NCI-H1436 treated with DMSO at 0.1 percent for 48 hours (cell line): Measurements from ENCODE around the gene ERVFRD-1.
"Not testable (repeated sequence)": the region's sequence is repeated elsewhere in the genome, so short reads cannot be mapped to it uniquely, and the experiment has no call there.

Experiments
- DNase-seq: peaks from one replicate; lab custom pipeline; 2025; lab: John Stamatoyannopoulos, UW

The ERVFRD-1 gene

GRCh38 chr6:11087141-11087812, 24.2 kb downstream of the ERVFRD-1 start:
- DNase-seq: not testable (repeated sequence)

GRCh38 chr6:11085758-11086435, 25.6 kb downstream of the ERVFRD-1 start:
- no peak for DNase-seq

GRCh38 chr6:11083956-11084355, 27.6 kb downstream of the ERVFRD-1 start:
- no peak for DNase-seq

GRCh38 chr6:11083491-11083890, 28.0 kb downstream of the ERVFRD-1 start:
- DNase-seq: no peak

DNA sequence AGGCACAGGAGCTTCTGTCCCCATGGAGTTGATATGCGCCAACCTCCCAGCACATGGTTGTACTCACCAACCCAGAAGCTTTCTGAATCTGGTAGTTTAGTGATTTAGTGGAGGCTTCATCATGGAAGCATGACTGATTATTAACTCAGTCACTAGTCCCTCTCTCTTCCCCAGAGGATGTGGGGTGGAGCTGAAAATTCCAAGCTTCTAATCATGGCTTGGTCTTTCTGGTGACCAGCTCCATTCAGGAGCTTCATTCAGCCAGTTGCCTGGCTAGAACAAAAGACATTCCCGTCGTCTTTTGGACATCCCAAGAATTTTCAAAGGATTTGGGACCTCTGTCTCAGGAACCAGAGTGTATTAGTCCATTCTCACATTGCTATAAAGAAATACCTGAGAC, 31.2 kb downstream of the ERVFRD-1 start:
- no peak for DNase-seq

DNA sequence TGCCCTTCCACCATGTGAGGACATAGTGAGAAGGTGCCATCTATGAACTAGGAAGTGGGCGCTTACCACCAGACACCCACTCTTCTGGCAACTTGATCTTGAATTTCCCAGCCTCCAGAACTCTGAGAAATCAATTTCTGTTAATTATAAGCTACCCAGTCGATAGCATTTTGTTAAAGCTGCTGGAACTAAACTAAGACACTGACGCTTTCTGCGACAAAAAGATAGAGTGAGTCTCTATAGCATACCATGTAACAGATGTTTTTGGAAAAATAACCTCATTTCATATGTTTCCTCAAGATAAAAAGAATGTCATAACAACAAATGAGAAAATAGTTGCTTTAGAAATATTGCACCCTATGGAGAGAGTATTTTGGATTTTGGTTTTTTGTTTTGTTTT, 33.3 kb downstream of the ERVFRD-1 start:
- no peak for DNase-seq

GRCh38 chr6:11076540-11076939, 35.0 kb downstream of the ERVFRD-1 start:
- no peak for DNase-seq

DNA sequence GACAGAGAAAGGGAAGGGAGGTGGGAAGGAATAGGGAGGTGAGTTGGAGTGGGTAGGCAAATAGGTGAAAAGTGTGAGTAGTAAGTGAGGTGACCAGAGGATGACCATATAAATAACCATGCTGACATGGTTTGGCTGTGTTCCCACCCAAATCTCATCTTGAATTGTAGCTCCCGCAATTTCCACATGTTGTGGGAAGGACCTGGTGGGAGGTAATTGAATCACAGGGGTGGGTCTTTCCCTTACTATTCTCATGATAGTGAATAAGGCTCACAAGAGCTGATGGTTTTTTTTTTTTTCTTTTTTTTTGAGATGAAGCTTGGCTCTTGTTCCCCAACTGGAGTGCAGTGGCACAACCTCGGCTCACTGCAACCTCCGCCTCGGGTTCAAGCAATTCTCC, 39.4 kb downstream of the ERVFRD-1 start:
- no peak for DNase-seq

DNA sequence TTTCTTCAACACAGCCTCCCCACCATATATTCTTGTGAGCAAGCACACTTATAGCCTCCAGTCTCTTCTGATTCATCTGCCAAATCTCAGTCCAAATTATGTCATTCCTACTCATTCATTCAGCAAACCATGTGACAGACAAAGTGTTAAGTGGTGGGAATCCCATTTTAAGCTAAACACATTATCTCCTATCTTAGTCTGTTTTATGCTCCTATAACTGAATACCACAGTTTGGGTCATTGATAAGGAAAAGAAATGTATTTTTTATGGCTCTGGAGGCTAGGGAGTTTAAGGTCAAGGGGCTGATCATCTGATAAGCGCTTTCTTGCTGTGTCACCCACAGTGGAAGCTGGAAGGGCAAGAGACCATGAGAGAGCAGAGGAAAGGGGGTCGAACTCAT, 41.8 kb downstream of the ERVFRD-1 start:
- no peak for DNase-seq

DNA sequence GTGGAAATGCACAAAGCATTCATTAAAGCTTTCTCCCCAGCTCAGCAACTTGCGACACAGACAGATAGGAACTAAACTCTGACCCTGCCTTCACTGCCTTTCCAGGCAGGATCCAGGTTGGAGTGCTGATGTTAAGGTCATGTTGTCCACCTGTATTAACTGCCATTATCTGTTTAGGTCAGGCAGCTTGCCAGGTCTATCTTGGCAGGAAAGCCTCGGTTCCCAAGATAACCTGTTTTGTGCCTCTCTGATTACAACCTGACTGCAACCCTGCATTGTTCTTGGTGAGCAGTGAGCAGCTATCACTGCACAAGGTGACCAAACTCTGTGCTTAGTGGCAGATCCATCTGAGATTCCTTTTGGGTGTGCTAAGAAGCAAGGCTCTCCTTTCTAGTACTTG, 44.2 kb downstream of the ERVFRD-1 start:
- no peak for DNase-seq

GRCh38 chr6:11066505-11067347, 44.8 kb downstream of the ERVFRD-1 start:
- no peak for DNase-seq

DNA sequence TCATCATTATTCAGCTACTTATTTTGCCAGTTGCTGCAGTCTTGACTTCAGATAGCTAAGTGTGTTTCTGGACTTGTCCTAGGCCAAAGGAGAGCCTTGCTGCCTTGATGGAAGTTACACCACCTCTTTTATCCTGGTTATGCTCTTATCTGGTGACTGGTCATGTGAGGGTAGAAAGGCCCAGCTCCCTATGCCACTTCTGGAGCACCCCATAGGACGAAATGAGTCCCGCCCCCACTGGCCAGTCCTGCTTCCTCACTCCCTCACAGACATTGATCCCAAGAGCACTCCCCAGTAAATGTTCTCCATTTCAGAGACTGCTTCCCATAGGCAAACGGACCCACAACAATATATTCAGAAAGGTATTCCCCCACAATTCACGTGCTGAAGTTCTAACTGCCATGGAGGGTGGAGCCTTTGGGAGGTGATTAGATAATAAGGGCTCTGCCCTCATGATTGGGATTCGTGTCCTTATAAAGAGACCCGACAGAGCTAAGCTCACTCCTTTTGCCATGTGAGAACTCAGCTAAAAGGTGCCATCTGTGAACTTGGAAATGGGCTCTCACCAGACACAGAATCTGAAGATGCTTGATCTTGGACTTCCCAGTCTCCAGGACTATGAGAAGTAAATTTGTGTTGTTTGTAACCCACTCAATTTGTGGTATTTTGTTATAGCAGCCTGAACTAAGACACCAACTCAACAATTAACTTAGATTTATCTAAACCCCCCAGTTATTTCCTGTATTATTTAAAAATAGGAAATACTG, 45.9 kb downstream of the ERVFRD-1 start:
- no peak for DNase-seq

DNA sequence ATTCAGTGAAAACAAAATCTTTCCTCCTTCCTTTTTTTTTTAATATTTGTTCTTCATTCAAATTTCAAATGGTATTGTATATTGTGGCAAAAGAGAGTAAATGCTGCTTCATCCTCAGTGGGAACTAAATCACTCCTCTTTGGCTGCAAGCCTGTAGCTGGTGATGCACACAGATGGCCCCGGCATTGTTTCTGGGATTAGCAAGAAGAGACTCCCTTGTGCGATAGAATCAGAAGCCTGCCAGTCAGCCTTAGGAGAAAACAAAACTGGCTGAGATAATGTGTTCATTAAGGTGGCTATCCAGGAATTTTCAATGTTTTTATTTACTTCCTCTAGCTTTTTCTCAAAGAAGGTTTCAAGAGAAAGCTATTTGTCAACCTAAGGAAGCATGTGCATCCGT, 46.7 kb downstream of the ERVFRD-1 start:
- DNase-seq: no peak

- no peak for DNase-seq
Observed at GRCh38 chr6:11062715-11063114, 48.8 kb downstream of the ERVFRD-1 start.

- no peak for DNase-seq
Observed at GRCh38 chr6:11062083-11062482, 49.4 kb downstream of the ERVFRD-1 start.

DNA sequence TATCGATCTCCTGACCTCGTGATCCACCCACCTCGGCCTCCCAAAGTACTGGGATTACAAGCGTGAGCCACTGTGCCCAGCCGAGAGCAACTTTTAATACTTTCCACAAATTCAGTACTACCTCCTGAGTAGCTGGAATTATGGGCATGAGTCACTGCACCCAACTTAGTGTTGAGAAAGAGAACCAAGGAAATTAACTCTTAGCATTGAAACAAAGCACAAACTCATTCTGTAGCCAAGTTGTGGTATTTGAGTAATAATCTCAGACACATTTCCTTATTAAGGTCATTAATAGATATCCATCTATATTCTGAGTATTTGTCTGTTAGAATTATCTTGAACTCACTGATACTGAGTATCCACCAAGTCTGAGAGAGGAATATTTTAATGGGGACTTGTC, 53.1 kb downstream of the ERVFRD-1 start:
- DNase-seq: no peak

GRCh38 chr6:11056871-11057270, 54.7 kb downstream of the ERVFRD-1 start:
- no peak for DNase-seq

GRCh38 chr6:11055127-11055627, 56.3 kb downstream of the ERVFRD-1 start:
- DNase-seq: no peak

GRCh38 chr6:11054722-11055121, 56.8 kb downstream of the ERVFRD-1 start:
- no peak for DNase-seq

DNA sequence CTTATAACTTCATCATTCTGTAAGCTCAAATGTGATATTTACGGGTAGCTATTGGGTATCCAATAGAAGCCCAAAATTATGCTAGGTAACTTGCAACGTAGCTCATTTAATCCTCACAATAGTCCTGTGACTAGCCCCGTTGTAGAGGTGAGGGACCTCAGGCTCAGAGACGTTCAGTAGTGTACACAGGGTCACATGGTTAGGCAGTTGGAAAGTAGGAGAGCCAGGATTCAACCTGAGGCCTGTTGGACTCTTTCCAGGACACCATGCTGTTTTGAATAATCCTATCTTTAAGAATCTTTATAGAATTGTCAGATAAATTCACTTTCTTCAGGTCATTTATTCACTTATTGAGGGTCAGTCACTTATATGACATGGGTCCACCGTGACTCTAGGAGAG, 58.2 kb downstream of the ERVFRD-1 start:
- DNase-seq: no peak
